GM19467 (cell line): Measurements from ENCODE around the gene ZBTB14.

Experiments
- ATAC-seq: cut with Tn5 transposase; IDR thresholded peaks from one replicate; pipeline ENCODE4 v1.9.1; 2021; ENCODE audit warnings: mild to moderate bottlenecking, moderate library complexity; ENCODE audit not compliant: unreplicated experiment

ZBTB14 gene

GRCh38 chr18:5294457-5295230 lies 882 bp downstream of the ZBTB14 start:
- peak; percentile 15 for ATAC-seq

- ATAC-seq, result no peak
Measured at GRCh38 chr18:5294113-5294456, 1.4 kb downstream of the ZBTB14 start.

DNA sequence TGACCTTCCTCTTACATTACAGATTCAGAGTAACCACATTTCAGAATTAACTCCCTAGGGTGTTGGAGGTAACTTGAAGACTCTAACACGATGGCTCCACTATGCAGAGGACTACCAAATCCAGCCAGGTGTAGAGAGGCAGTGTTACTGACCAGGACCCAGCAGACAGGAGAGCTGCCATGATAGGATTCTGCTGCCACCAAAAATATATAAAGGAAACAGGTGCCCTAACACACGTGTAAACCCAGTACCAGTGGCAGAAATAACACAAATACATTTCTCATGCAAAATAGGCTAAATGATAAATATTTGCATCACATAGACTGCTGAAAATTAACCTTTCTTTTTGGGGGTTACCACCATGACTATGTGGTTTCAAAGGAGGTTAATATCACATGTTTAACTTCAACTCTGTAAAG lies 7.0 kb downstream of the ZBTB14 start:
- ATAC-seq, result peak; percentile 87

GRCh38 chr18:5287854-5288253 lies 7.7 kb downstream of the ZBTB14 start:
- no peak for ATAC-seq

DNA sequence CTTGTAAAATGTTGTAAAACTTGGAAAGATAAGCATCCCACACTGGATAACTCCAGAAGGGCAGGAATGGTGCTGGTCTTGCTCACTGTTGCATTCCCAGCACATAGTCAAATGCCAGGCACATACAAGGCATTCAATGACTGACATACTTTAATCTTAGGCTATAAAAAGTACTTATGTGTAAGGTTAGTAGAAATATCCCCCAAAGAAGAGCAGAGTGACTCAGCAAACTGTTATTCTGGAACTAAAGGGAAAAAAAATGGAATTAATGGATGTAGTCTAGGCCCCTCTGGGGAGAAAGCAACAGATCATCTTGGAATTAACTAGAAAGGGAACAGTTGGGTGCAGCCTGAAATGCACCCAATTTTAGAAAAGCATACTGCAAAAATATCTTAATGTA lies 9.0 kb downstream of the ZBTB14 start:
- ATAC-seq, result no peak

DNA sequence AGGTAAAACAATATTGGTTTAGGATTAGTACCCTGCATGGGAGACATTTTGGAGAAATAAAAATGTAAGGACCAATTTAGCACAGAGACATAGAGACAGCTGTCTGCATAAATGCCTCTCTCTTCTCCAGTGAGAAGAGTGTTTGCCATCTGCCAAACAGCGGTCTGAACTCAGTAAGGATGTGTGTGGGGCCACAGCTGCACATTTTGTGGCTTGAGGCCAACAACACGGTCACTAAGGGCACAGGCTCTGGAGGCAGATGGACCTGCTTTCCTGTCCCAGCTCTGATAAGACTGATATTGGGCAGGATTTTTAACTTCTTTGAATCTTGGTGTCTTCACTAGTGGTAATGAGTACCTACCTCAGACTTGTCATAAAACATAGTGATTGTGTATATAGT lies 10.2 kb downstream of the ZBTB14 start:
- no peak for ATAC-seq

DNA sequence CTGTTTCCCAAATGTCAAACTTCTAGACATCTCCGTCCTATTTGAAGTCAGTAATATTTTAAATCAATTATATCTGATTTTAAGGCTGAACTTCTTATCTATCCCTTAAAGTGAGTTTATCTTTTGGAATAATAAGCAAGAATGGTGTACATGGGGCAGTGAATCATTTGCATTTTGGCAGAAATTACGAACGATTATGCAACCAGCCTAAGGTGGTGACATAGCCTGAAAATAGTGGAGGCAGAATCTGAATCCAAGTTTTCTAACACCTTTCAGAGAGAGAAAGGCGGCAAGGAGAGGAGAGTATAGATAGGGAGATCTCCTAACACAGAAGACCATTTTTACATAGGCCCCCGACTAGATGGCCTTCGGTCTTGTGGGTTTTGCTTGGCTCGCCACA lies 10.7 kb downstream of the ZBTB14 start:
- no peak for ATAC-seq

DNA sequence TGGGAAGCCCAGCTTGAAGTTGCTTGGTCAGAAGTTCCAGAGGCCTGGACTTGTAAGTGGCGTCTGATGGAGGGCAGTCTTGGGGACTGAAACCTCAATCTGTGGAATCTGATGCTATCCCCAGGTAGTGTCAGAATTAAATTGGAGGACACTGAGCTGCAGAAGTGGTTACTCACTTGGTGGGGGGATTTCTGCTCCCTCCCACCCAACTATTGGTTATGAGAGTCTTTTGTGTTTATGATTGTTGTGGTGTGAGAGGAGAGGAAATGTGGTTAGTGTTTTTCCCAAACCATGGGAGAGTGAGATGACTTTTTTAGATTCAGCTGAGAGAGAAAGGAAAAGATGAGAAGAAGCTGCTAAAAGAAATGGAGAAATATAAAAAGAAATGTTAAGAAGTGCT lies 12.8 kb downstream of the ZBTB14 start:
- no peak for ATAC-seq

- ATAC-seq, result no peak
Measured at GRCh38 chr18:5276947-5277346, 18.6 kb downstream of the ZBTB14 start.

- ATAC-seq, result no peak
Measured at GRCh38 chr18:5275872-5276271, 19.7 kb downstream of the ZBTB14 start.

DNA sequence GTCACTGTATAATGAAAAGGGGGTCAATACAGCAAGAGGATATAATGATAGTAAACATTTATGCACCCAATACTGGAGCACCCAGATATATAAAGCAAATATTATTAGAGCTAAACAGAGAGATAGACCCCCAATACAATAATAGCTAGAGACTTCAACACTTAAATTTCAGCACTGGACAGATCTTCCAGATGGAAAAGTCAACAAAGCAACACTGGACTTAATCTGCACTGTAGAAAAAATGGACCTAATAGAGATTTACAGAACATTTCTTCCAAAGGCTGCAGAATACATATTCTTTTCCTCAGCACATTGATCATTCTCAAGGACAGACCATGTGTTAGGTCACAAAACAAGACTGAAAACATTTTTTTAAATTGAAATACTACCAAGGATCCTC lies 26.7 kb downstream of the ZBTB14 start:
- no peak for ATAC-seq

DNA sequence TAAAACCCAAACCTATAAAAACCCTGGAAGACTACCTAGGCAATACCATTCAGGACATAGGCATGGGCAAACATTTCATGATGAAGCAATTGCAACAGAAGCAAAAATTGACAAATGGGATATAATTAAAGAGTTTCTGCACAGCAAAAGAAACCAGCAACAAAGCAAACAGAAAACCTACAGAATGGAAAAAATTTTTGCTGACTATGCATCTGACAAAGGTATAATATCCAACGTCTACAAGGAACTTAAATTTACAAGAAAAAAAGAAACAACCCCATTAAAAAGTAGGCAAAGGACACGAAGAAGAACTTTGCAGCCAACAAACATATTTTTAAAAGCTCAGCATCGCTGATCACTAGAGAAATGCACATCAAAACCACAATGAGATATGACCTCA lies 28.8 kb downstream of the ZBTB14 start:
- no peak for ATAC-seq

GRCh38 chr18:5253910-5254309 lies 41.6 kb downstream of the ZBTB14 start:
- no peak for ATAC-seq

GRCh38 chr18:5251117-5251516 lies 44.4 kb downstream of the ZBTB14 start:
- no peak for ATAC-seq

GRCh38 chr18:5250603-5251002 lies 44.9 kb downstream of the ZBTB14 start:
- no peak for ATAC-seq

DNA sequence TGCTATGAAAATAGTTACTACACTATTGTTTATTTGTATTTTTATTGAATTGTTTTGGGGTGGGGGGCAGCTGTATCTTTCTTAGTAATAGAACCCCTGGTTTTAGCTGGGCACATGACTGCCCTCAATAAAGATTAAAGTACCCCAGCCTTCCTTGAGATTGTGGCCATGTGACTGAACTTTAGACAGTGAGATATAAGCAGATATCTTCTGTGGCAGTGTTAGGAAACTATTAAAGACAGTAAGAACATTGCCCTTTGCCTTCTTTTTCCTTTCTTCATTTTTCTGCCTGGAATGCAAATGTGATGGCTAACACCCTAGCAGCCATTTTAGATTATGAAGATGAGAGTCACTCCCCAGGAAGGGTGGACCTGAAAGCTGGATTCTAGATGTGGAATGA lies 50.6 kb downstream of the ZBTB14 start:
- no peak for ATAC-seq

DNA sequence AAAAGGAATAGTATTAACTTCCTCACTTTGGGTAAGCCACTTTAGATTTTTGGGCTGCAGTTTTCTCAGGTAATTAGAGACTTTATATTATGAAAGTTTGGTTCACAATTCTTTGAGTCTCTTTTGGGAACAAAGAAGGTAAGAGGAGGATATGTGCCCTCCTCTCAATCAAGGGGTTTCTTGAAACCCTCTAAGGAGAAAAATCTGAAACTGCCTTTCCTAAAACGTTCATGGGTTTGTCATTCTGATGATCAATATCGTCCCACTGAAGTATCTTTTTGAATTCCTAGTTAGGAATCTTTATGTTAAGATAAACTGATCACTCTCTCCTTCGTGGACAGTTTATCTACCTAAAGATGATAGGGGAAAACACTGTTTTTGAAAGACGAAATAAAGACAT lies 56.1 kb downstream of the ZBTB14 start:
- ATAC-seq, result no peak
